HL-60 (cell line): ENCODE results near the gene GLYATL3.

Experiments
- POLR2AphosphoS5 ChIP-seq: IDR thresholded peaks from 2 replicates; pipeline ENCODE4 v1.6.1; 2012; ENCODE audit warnings: low read depth
- TF ChIP-seq, protein P1 (sequence below): IDR thresholded peaks from one replicate; pipeline ENCODE4 v1.5.1; 2011; ENCODE audit warnings: low read length, control low read depth, inconsistent platforms; ENCODE audit not compliant: insufficient read depth
- TF ChIP-seq, protein P2 (sequence below): IDR thresholded peaks from 2 replicates; pipeline ENCODE4 v1.6.1; 2012; ENCODE audit warnings: low read depth; ENCODE audit not compliant: insufficient replicate concordance

GRCh38 chr6:49462927-49463611, 36.7 kb upstream of the GLYATL3 start, which contains the start of the genes CENPQ and MMUT:
- TF ChIP-seq, protein P1, sequence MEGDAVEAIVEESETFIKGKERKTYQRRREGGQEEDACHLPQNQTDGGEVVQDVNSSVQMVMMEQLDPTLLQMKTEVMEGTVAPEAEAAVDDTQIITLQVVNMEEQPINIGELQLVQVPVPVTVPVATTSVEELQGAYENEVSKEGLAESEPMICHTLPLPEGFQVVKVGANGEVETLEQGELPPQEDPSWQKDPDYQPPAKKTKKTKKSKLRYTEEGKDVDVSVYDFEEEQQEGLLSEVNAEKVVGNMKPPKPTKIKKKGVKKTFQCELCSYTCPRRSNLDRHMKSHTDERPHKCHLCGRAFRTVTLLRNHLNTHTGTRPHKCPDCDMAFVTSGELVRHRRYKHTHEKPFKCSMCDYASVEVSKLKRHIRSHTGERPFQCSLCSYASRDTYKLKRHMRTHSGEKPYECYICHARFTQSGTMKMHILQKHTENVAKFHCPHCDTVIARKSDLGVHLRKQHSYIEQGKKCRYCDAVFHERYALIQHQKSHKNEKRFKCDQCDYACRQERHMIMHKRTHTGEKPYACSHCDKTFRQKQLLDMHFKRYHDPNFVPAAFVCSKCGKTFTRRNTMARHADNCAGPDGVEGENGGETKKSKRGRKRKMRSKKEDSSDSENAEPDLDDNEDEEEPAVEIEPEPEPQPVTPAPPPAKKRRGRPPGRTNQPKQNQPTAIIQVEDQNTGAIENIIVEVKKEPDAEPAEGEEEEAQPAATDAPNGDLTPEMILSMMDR: no peak
- TF ChIP-seq, protein P2, sequence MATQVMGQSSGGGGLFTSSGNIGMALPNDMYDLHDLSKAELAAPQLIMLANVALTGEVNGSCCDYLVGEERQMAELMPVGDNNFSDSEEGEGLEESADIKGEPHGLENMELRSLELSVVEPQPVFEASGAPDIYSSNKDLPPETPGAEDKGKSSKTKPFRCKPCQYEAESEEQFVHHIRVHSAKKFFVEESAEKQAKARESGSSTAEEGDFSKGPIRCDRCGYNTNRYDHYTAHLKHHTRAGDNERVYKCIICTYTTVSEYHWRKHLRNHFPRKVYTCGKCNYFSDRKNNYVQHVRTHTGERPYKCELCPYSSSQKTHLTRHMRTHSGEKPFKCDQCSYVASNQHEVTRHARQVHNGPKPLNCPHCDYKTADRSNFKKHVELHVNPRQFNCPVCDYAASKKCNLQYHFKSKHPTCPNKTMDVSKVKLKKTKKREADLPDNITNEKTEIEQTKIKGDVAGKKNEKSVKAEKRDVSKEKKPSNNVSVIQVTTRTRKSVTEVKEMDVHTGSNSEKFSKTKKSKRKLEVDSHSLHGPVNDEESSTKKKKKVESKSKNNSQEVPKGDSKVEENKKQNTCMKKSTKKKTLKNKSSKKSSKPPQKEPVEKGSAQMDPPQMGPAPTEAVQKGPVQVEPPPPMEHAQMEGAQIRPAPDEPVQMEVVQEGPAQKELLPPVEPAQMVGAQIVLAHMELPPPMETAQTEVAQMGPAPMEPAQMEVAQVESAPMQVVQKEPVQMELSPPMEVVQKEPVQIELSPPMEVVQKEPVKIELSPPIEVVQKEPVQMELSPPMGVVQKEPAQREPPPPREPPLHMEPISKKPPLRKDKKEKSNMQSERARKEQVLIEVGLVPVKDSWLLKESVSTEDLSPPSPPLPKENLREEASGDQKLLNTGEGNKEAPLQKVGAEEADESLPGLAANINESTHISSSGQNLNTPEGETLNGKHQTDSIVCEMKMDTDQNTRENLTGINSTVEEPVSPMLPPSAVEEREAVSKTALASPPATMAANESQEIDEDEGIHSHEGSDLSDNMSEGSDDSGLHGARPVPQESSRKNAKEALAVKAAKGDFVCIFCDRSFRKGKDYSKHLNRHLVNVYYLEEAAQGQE: peak; percentile 37
- peak; percentile 72 for TF ChIP-seq POLR2AphosphoS5
